Stimulated activated CD8-positive, alpha-beta memory T cell treated with anti-CD3 and anti-CD28 coated beads, Interleukin-7, amount 100 ng/mL, for 1 hour (primary cell): Measurements from ENCODE around the gene APCDD1L.
"Not testable (repeated sequence)": the region's sequence is repeated elsewhere in the genome, so short reads cannot be mapped to it uniquely, and the experiment has no call there.

Experiments
- DNase-seq, 2 donors: peaks; one replicate each; pipeline ENCODE4 v3.0.0-alpha.2; 2020; ENCODE audit warnings: low read depth in 2 of 2

The APCDD1L gene

GRCh38 chr20:58545565-58546415 lies 30.6 kb upstream of the APCDD1L start:
- no peak for DNase-seq

GRCh38 chr20:58544891-58545290 lies 29.7 kb upstream of the APCDD1L start:
- no peak for DNase-seq

GRCh38 chr20:58544286-58544685 lies 29.1 kb upstream of the APCDD1L start:
- DNase-seq, result no peak

GRCh38 chr20:58543274-58543673 lies 28.1 kb upstream of the APCDD1L start:
- no peak for DNase-seq

- DNase-seq, result no peak
Measured at GRCh38 chr20:58542411-58543095, 27.4 kb upstream of the APCDD1L start.

GRCh38 chr20:58542034-58542410 lies 26.8 kb upstream of the APCDD1L start:
- not testable (repeated sequence) for DNase-seq

- DNase-seq, result no peak
Measured at GRCh38 chr20:58538752-58539151, 23.6 kb upstream of the APCDD1L start.

- no peak for DNase-seq
Measured at GRCh38 chr20:58537831-58538230, 22.6 kb upstream of the APCDD1L start.

GRCh38 chr20:58536289-58536688 lies 21.1 kb upstream of the APCDD1L start:
- no peak for DNase-seq

GRCh38 chr20:58531657-58532056 lies 16.5 kb upstream of the APCDD1L start:
- no peak for DNase-seq

GRCh38 chr20:58531063-58531462 lies 15.9 kb upstream of the APCDD1L start:
- no peak for DNase-seq

- DNase-seq, result no peak
Measured at GRCh38 chr20:58528412-58528811, 13.2 kb upstream of the APCDD1L start.

- DNase-seq, result no peak
Measured at GRCh38 chr20:58526411-58526810, 11.2 kb upstream of the APCDD1L start.

GRCh38 chr20:58524814-58525213 lies 9.6 kb upstream of the APCDD1L start:
- DNase-seq, result no peak

GRCh38 chr20:58523971-58524315 lies 8.7 kb upstream of the APCDD1L start:
- DNase-seq, result no peak

- DNase-seq, result no peak
Measured at GRCh38 chr20:58523072-58523970, 8.1 kb upstream of the APCDD1L start.

- DNase-seq, result no peak
Measured at GRCh38 chr20:58522666-58523065, 7.5 kb upstream of the APCDD1L start.

- DNase-seq, result no peak
Measured at GRCh38 chr20:58521763-58522162, 6.6 kb upstream of the APCDD1L start.

- DNase-seq, result no peak
Measured at GRCh38 chr20:58519940-58520712, 4.9 kb upstream of the APCDD1L start.

- DNase-seq, result no peak
Measured at GRCh38 chr20:58518896-58519593, 3.8 kb upstream of the APCDD1L start.

- no peak for DNase-seq
Measured at GRCh38 chr20:58518387-58518786, 3.2 kb upstream of the APCDD1L start.
